Skeletal muscle tissue (tissue), 4 donors: ENCODE results near the gene ITGB6. TPM values are rescaled to one million over a fixed set of nuclear protein-coding genes. Genes with fewer than 3 reads are reported as not detected.

Source experiments
- H3K27ac ChIP-seq: one replicate; pipeline ENCODE4 v1.7.0; 2013; ENCODE audit warnings: mild to moderate bottlenecking, low read depth, low read length, inconsistent platforms
- H3K27me3 ChIP-seq, 3 donors: one replicate each; pipeline ENCODE4 v1.7.0; 2013; ENCODE audit warnings: low read length in 3 of 3; ENCODE audit not compliant: control insufficient read depth in 3 of 3, insufficient read depth in 3 of 3
- H3K36me3 ChIP-seq, 3 donors: one replicate each; pipeline ENCODE4 v1.7.0; 2013; ENCODE audit warnings: low read length in 3 of 3; ENCODE audit not compliant: control insufficient read depth in 3 of 3, insufficient read depth in 3 of 3
- H3K4me1 ChIP-seq, 3 donors: one replicate each; pipeline ENCODE4 v1.7.0; 2013; ENCODE audit warnings: low read length in 3 of 3, mild to moderate bottlenecking in 3 of 3; ENCODE audit not compliant: control insufficient read depth in 3 of 3, insufficient read depth in 3 of 3
- H3K4me3 ChIP-seq, 3 donors: one replicate each; pipeline ENCODE4 v1.7.0; 2013; ENCODE audit warnings: low read length in 3 of 3
- H3K9ac ChIP-seq, 3 donors: one replicate each; pipeline ENCODE4 v1.7.0; 2013; ENCODE audit warnings: low read length in 3 of 3, mild to moderate bottlenecking in 3 of 3, moderate library complexity in 2 of 3, low read depth in 1 of 3
- H3K9me3 ChIP-seq, 3 donors: one replicate each; pipeline ENCODE4 v1.7.0; 2013; ENCODE audit warnings: low read length in 3 of 3; ENCODE audit not compliant: control insufficient read depth in 3 of 3
- total RNA-seq: library from RNA; depleted of rRNA; stranded (reverse); fragments of >200 nt; gene quantifications from one replicate; pipeline ENCODE4 v1.2.3, GENCODE V29; 2014
- donor health status: Osteomylitis.

The ITGB6 gene
- total RNA-seq, 1 donor from 2014 or later, result 17.2 TPM

- Histone ChIP-seq H3K36me3 (no peaks in the 10 kb centered on the region), H3K9me3 (no peaks in the 10 kb centered on the region), H3K9ac (no peak overlapping the region), H3K27ac (no peak overlapping the region), H3K27me3 (peaks cover 0 to 3% (median 0%) of the 10 kb centered on the region in 3 donors), H3K4me1 (no peaks in the 10 kb centered on the region), H3K4me3 (no peak overlapping the region)
Observed at GRCh38 chr2:160050147-160050546, 149.9 kb downstream of the ITGB6 start.

Other genes with a start within 250 kb of the ITGB6 start
- gene PLA2R1, start 137.7 kb downstream of the ITGB6 start, total RNA-seq, result 2.6 TPM